ENCODE measurements around the gene SLC29A2. TPM values are rescaled to one million over a fixed set of nuclear protein-coding genes. Genes with fewer than 3 reads are reported as not detected.

Gene SLC29A2
- total RNA-seq, 1 experiment from 2014 or later: 25.5 TPM

DNA sequence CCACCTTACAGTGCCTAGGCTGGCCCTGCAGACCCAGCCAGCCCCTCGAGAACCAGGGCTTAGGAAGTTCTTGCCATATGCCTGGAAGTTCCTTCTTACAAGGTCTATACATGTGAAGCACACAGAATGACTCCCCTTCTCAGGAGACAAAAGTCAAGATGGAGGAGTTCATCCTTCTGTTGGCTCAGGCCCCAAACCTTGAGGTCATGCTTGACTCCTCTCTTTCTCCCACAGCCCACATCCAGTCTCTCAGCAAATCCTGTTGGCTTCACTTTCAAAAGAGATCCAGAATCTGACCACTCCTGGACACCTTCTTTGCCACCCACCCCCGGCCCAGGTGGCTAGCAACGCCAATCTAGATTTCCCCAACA is 53.0 kb downstream of the SLC29A2 start:
- Histone ChIP-seq H3K4me2 (ENCODE audit: low read length) (no peak overlapping the region), H3K4me3 (ENCODE audit: low read length) (no peak overlapping the region), H3K27me3 (ENCODE audit: low read length) (no peaks in the 10 kb centered on the region), H3K9ac (ENCODE audit: low read length) (no peak overlapping the region), H3K9me3 (ENCODE audit: low read length) (no peaks in the 10 kb centered on the region), H3K36me3 (ENCODE audit: low read depth, low read length) (no peaks in the 10 kb centered on the region), H3K27ac (ENCODE audit: low read length) (no peak overlapping the region), H3K9me2 (replicated peaks; ENCODE audit: low read length) (no peaks in the 10 kb centered on the region), H3K4me1 (ENCODE audit: insufficient read depth, low read length) (no peaks in the 10 kb centered on the region), H2AFZ (ENCODE audit: low read length) (no peak overlapping the region), H3K79me2 (ENCODE audit: low read length) (no peaks in the 10 kb centered on the region), H3F3A (ENCODE audit: low read length, unreplicated experiment) (no peaks in the 10 kb centered on the region), H4K20me1 (ENCODE audit: low read length) (no peaks in the 10 kb centered on the region)
- TF ChIP-seq, protein P1, sequence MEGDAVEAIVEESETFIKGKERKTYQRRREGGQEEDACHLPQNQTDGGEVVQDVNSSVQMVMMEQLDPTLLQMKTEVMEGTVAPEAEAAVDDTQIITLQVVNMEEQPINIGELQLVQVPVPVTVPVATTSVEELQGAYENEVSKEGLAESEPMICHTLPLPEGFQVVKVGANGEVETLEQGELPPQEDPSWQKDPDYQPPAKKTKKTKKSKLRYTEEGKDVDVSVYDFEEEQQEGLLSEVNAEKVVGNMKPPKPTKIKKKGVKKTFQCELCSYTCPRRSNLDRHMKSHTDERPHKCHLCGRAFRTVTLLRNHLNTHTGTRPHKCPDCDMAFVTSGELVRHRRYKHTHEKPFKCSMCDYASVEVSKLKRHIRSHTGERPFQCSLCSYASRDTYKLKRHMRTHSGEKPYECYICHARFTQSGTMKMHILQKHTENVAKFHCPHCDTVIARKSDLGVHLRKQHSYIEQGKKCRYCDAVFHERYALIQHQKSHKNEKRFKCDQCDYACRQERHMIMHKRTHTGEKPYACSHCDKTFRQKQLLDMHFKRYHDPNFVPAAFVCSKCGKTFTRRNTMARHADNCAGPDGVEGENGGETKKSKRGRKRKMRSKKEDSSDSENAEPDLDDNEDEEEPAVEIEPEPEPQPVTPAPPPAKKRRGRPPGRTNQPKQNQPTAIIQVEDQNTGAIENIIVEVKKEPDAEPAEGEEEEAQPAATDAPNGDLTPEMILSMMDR (conservative IDR thresholded peaks at IDR 0.05; ENCODE audit: low read depth, low read length): no peak
- TF ChIP-seq EZH2 (IDR thresholded peaks at IDR 0.05; ENCODE audit: low read length, unreplicated experiment): no peak
- TF ChIP-seq EZH2phosphoT487 (IDR thresholded peaks at IDR 0.05; ENCODE audit: borderline replicate concordance, low read length): no peak
- BruUV-seq (replicated peaks): no TSS peak
- ATAC-seq (no peak), DNase-seq (no peak)
- intact Hi-C loops (cut with micrococcal nuclease): no loop called here
- ChIA-PET CTCF (no interaction called here), POLR2A (ENCODE audit: unreplicated experiment) (no interaction called here)

DNA sequence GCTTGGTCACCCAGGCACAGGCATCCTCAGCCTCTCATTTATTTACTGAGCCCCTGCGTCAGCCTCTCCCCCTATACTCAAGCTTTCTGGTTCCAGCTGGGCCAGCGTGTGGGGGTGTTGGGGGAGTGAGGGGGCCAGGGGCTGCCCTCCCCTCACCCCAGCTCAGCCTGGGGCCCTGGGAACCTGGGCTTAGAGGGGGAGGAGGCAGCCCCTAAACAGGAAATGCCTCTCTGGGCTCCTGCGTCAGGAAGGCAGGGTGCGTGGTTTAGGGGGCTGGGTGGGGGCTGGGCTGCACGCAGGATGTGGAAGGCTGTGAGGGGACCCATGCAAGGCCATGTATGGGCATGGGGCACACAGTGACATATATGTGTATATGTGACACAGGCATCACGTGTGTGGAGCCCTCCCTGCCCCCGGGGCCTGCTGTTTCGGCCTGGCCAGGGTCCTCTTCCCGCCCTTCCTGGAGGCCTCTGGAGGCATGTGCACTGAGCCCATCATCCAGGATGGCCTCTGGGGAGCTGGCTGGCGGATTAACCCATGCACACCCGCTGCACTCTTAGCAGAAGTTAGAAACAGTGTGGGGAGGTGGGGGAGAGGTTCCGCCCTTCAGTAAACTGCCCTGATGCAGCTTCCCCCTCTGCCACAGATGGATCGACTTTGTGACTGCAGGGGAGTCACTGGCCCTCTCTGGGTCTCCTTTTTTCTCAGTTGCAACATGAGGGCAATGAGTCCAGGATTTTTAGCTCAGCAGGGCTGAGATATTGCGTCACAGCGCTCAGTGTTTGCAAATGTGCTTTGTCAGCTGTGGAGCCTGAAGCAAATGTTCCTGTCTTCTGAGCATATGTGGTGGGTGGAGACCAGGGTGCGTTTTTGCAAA is 53.6 kb downstream of the SLC29A2 start:
- H3K9me3 ChIP-seq (ENCODE audit: low read length): no peaks in the 10 kb centered on the region
- ChIA-PET POLR2A (ENCODE audit: unreplicated experiment) (no interaction called here), CTCF (interaction anchor here (0.6 kb wide), 2 partner anchors 16 to 255 kb away, joined by 4 to 11 read pairs; no protein-coding TSS in a partner anchor)
- peaks cover 4% of the 10 kb centered on the region for H3K4me1 ChIP-seq (ENCODE audit: insufficient read depth, low read length)
- no peaks in the 10 kb centered on the region for H3K9me2 ChIP-seq (replicated peaks; ENCODE audit: low read length)
- H3K79me2 ChIP-seq (ENCODE audit: low read length): no peaks in the 10 kb centered on the region
- no peak overlapping the region for H3K4me2 ChIP-seq (ENCODE audit: low read length)
- DNase-seq (no peak), ATAC-seq (no peak)
- no peak overlapping the region for H3K9ac ChIP-seq (ENCODE audit: low read length)
- H3F3A ChIP-seq (ENCODE audit: low read length, unreplicated experiment): no peaks in the 10 kb centered on the region
- no peak overlapping the region for H2AFZ ChIP-seq (ENCODE audit: low read length)
- no peak overlapping the region for H3K4me3 ChIP-seq (ENCODE audit: low read length)
- no peaks in the 10 kb centered on the region for H3K27me3 ChIP-seq (ENCODE audit: low read length)
- TF ChIP-seq, protein P1 (conservative IDR thresholded peaks at IDR 0.05; ENCODE audit: low read depth, low read length): no peak
- no TSS peak for BruUV-seq (replicated peaks)
- intact Hi-C loops (cut with micrococcal nuclease): no loop called here
- H3K36me3 ChIP-seq (ENCODE audit: low read depth, low read length): no peaks in the 10 kb centered on the region
- no peaks in the 10 kb centered on the region for H4K20me1 ChIP-seq (ENCODE audit: low read length)
- no peak overlapping the region for H3K27ac ChIP-seq (ENCODE audit: low read length)

DNA sequence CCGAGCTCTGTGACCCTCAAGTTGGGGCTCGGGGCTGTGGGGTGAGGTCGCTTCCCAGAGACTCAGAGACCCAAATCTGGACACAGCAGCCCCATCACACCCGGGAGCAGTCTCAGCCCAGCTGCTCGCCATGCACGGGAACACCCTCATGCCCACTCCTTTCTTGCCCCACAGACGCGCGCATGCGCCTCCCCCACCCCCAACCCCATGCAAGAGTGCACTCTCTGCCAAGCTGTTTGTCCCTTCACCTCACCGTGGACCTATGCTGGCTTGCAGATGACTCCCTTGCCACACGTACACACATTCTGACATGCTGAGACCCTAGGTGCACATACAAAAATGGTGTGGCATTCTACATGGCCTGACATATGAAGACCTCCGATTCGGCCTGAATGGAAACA is 54.2 kb downstream of the SLC29A2 start:
- ChIA-PET POLR2A (ENCODE audit: unreplicated experiment) (no interaction called here), CTCF (interaction anchor here (0.6 kb wide), 2 partner anchors 15 to 255 kb away, joined by 4 to 11 read pairs; no protein-coding TSS in a partner anchor)
- Histone ChIP-seq H2AFZ (ENCODE audit: low read length) (no peak overlapping the region), H3K79me2 (ENCODE audit: low read length) (no peaks in the 10 kb centered on the region), H3K4me3 (ENCODE audit: low read length) (no peak overlapping the region), H3K9me3 (ENCODE audit: low read length) (no peaks in the 10 kb centered on the region), H3K27me3 (ENCODE audit: low read length) (no peaks in the 10 kb centered on the region), H3K4me1 (ENCODE audit: insufficient read depth, low read length) (peaks cover 5% of the 10 kb centered on the region), H3K9ac (ENCODE audit: low read length) (no peak overlapping the region), H3F3A (ENCODE audit: low read length, unreplicated experiment) (no peaks in the 10 kb centered on the region), H3K4me2 (ENCODE audit: low read length) (no peak overlapping the region), H3K9me2 (replicated peaks; ENCODE audit: low read length) (no peaks in the 10 kb centered on the region), H3K27ac (ENCODE audit: low read length) (no peak overlapping the region), H4K20me1 (ENCODE audit: low read length) (no peaks in the 10 kb centered on the region), H3K36me3 (ENCODE audit: low read depth, low read length) (no peaks in the 10 kb centered on the region)
- DNase-seq: no peak
- intact Hi-C loops (cut with micrococcal nuclease): no loop called here
- TF ChIP-seq EZH2 (IDR thresholded peaks at IDR 0.05; ENCODE audit: low read length, unreplicated experiment): no peak
- TF ChIP-seq, protein P1 (conservative IDR thresholded peaks at IDR 0.05; ENCODE audit: low read depth, low read length): no peak
- no peak for TF ChIP-seq EZH2phosphoT487 (IDR thresholded peaks at IDR 0.05; ENCODE audit: borderline replicate concordance, low read length)
- ATAC-seq: no peak
- BruUV-seq (replicated peaks): no TSS peak

All from PC-3 (cell line).